Heart left ventricle (tissue), 13 donors: ENCODE measurements around the gene SLC39A9.
"Not testable (repeated sequence)": the region's sequence is repeated elsewhere in the genome, so short reads cannot be mapped to it uniquely, and the experiment has no call there.

Source experiments
- CTCF ChIP-seq, 12 donors: fragments of 200-600 bp; sonication (generic) in 4 of 12; IDR thresholded peaks; one replicate each; pipeline versions ENCODE4 v1.5.0 to v1.8.0; 2018 to 2022; ENCODE audit warnings: antibody characterized with exemption in 12 of 12, mild to moderate bottlenecking in 5 of 12
- POLR2A ChIP-seq, 2 donors: fragments of 450-650 bp; IDR thresholded peaks; one replicate each; pipeline ENCODE4 v1.6.1; 2017; ENCODE audit warnings: antibody characterized with exemption in 2 of 2, mild to moderate bottlenecking in 2 of 2, moderate library complexity in 2 of 2
- donor health status: ischemic (EF 13 %, LVEDD 7.1; RV severe dilation, severe dysfunction).
- donor health status: DM: no; HTN: yes; CAD: no.
- donor health status: DM: no; HTN: no; CAD: no.
- donor health status: ischemic (EF 25% LVEDD 6.9; RV normal size, moderate dysfunction).
- donor health status: ischemic (EF 25% LVEDD 5.7; RV mildly dilated, moderate dysfunction).
- donor health status: ischemic (EF 35%, LVEDD 5.7; RV mildly dilated, moderate dysfunction).
- donor health status: nonischemic (EF 11% LVEDD 7.7; RV severe dilation, severe dysfunction).
- donor health status: DM: yes; HTN: yes; CAD: no.
- donor health status: PGD.
- donor health status: ischemic (EF 29% LVEDD 5.4; RV normal size, mild dysfunction).
- donor health status: nonischemic (EF 23%, LVEDD 6.1; RV moderate dilation, normal function).

- not testable (repeated sequence) for TF ChIP-seq POLR2A, CTCF (IDR thresholded peaks at IDR 0.05)
Observed at GRCh38 chr14:69498286-69498685, 99.8 kb downstream of the SLC39A9 start.
